Activated gamma-delta T cell treated with anti-CD3 and anti-CD28 coated beads, Interleukin-2, amount 50 U/mL, for 16 hours (primary cell): ENCODE data around the gene RGS12.

Source experiments
- DNase-seq: peaks from one replicate; pipeline ENCODE4 v3.0.0-alpha.2; 2020; ENCODE audit warnings: low read depth

Gene RGS12

GRCh38 chr4:3283916-3284315 lies 8.9 kb upstream of the RGS12 start:
- no peak for DNase-seq

- DNase-seq = no peak
Measured at GRCh38 chr4:3284734-3285557, 7.9 kb upstream of the RGS12 start.

GRCh38 chr4:3285558-3286334 lies 7.1 kb upstream of the RGS12 start:
- no peak for DNase-seq

- no peak for DNase-seq
Measured at GRCh38 chr4:3286335-3287175, 6.3 kb upstream of the RGS12 start.

GRCh38 chr4:3287271-3287971 lies 5.4 kb upstream of the RGS12 start:
- no peak for DNase-seq

- DNase-seq = no peak
Measured at GRCh38 chr4:3287972-3288570, 4.8 kb upstream of the RGS12 start.

GRCh38 chr4:3288571-3289094 lies 4.2 kb upstream of the RGS12 start:
- DNase-seq = no peak

GRCh38 chr4:3290476-3290875 lies 2.3 kb upstream of the RGS12 start:
- no peak for DNase-seq

- no peak for DNase-seq
Measured at GRCh38 chr4:3290889-3291321, 1.9 kb upstream of the RGS12 start.

- no peak for DNase-seq
Measured at GRCh38 chr4:3291411-3291968, 1.3 kb upstream of the RGS12 start.

GRCh38 chr4:3291969-3292570 lies 751 bp upstream of the RGS12 start:
- DNase-seq = no peak

GRCh38 chr4:3293401-3294391 lies 875 bp downstream of the RGS12 start:
- no peak for DNase-seq

GRCh38 chr4:3294401-3295241 lies 1.8 kb downstream of the RGS12 start:
- DNase-seq = no peak

GRCh38 chr4:3295837-3296624 lies 3.2 kb downstream of the RGS12 start:
- no peak for DNase-seq

GRCh38 chr4:3296651-3297050 lies 3.8 kb downstream of the RGS12 start:
- DNase-seq = no peak

GRCh38 chr4:3297066-3297859 lies 4.4 kb downstream of the RGS12 start:
- no peak for DNase-seq
